ENCODE results near the gene CFAP251. TPM values are rescaled to one million over a fixed set of nuclear protein-coding genes. Genes with fewer than 3 reads are reported as not detected.

The CFAP251 gene
- total RNA-seq, 4 donors from 2014 or later: 2.3 to 4.4 (median 2.6) TPM

DNA sequence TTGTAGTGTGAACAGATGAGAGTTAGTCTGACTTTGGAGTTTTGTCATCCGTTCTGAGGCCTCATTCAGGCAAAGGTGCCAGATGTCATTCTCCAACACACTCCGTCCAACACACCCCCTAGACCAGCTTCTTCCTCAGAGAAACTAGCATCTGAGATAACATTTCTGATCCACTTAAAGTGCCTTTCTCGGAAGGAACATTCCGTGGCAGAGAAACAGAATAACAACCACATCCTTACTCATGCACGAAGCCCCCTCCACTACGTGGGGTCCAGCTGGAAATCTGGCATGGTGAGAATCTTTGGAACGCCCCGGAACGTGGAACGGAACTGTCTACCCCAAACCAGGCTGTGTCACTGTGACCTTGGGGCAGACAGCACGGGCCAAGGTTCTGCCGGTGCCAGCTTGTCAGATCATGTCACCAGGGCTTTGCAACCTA is 86.3 kb downstream of the CFAP251 start:
- no peak for TF ChIP-seq EP300 (IDR thresholded peaks at IDR 0.05)
- TF ChIP-seq POLR2AphosphoS5 (IDR thresholded peaks at IDR 0.05): no peak
- TF ChIP-seq, protein P1, sequence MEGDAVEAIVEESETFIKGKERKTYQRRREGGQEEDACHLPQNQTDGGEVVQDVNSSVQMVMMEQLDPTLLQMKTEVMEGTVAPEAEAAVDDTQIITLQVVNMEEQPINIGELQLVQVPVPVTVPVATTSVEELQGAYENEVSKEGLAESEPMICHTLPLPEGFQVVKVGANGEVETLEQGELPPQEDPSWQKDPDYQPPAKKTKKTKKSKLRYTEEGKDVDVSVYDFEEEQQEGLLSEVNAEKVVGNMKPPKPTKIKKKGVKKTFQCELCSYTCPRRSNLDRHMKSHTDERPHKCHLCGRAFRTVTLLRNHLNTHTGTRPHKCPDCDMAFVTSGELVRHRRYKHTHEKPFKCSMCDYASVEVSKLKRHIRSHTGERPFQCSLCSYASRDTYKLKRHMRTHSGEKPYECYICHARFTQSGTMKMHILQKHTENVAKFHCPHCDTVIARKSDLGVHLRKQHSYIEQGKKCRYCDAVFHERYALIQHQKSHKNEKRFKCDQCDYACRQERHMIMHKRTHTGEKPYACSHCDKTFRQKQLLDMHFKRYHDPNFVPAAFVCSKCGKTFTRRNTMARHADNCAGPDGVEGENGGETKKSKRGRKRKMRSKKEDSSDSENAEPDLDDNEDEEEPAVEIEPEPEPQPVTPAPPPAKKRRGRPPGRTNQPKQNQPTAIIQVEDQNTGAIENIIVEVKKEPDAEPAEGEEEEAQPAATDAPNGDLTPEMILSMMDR (IDR thresholded peaks at IDR 0.05): no peak
- TF ChIP-seq POLR2A (IDR thresholded peaks at IDR 0.05): no peak
- Histone ChIP-seq H3K36me3 (no peaks in the 10 kb centered on the region), H3K4me1 (peaks cover 25% of the 10 kb centered on the region), H3K27ac (peak overlapping the region; percentile 75), H3K4me3 (no peak overlapping the region), H3K27me3 (no peaks in the 10 kb centered on the region), H3K9me3 (no peaks in the 10 kb centered on the region)
- 22% methylated on average over 12 of the region's 12 CpGs for WGBS
- no peak for DNase-seq (ENCODE audit: low spot score in 2 of 2)

DNA sequence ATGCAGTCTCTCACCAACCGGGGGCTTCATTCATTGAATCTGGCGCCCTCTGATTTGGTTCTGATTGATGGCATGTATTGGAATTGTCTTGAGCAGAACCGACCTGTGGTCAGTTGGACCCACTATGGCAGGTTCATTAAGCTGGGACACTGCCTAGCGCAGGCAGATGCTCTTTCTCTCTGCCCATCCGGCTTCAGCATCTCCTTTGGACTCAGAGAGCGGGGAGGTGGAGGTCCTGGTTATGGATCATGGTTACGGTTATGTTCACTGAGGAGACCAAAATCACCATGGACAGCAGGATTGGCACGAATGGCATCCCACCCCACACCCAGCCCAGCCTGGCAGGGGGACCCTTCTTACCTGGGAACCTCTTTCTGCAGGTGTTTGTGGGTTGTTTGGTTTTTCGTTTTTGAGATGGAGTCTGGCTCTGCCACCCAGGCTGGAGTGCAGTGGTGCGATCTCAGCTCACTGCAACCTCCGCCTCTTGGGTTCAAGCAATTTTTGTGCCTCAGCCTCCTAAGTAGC is 86.9 kb downstream of the CFAP251 start:
- H3K4me3 ChIP-seq: no peak overlapping the region
- peaks cover 25% of the 10 kb centered on the region for H3K4me1 ChIP-seq
- TF ChIP-seq, protein P1 (IDR thresholded peaks at IDR 0.05): no peak
- TF ChIP-seq POLR2AphosphoS5 (IDR thresholded peaks at IDR 0.05) (no peak), POLR2A (IDR thresholded peaks at IDR 0.05) (no peak), EP300 (IDR thresholded peaks at IDR 0.05) (no peak)
- no peak overlapping the region for H3K27ac ChIP-seq
- no peak for DNase-seq (ENCODE audit: low spot score in 2 of 2)
- no peaks in the 10 kb centered on the region for H3K9me3 ChIP-seq
- no peaks in the 10 kb centered on the region for H3K27me3 ChIP-seq
- no peaks in the 10 kb centered on the region for H3K36me3 ChIP-seq
- WGBS: 75% methylated on average over 11 of the region's 11 CpGs

DNA sequence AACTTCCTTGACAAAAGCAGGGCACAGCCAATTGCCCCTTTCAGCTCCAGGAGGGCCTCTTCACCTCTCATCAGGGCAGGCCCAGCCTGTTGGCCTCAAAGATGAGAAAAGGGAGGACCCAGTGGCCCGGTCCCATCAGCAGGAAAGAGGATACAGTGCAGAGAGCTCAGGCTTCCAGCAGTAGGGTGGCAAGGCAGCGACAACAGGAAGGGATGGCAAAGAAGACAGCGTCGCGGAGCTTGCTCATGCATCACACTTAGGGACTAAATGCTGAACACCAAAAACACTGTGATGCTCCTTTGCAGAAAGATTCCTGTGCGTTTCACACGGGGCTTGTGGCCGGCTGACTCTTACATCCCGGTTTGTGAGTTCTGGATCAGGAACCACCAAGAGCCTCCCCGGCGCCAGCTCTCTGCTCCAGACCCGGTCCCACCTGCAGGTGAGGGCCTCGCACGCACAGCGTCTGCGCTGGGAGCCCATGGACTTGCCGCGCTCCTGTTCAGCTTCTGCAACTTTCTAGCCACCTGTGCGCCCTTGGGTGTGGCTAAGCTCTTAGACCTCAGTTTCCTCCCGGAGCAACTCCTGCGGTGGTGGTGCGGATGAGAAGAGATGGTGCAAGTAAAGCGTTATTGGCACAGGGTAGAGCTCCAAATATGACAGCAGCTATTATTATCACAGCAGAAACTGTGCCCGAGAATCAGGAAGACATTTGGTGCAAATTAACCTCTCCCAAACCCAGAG is 88.0 kb downstream of the CFAP251 start:
- Histone ChIP-seq H3K36me3 (no peaks in the 10 kb centered on the region), H3K27ac (no peak overlapping the region), H3K9me3 (no peaks in the 10 kb centered on the region), H3K27me3 (no peaks in the 10 kb centered on the region), H3K4me3 (no peak overlapping the region), H3K4me1 (peaks cover 25% of the 10 kb centered on the region)
- DNase-seq (ENCODE audit: low spot score in 2 of 2): no peak
- TF ChIP-seq, protein P1 (IDR thresholded peaks at IDR 0.05): no peak
- no peak for TF ChIP-seq POLR2A (IDR thresholded peaks at IDR 0.05)
- TF ChIP-seq POLR2AphosphoS5 (IDR thresholded peaks at IDR 0.05): no peak
- TF ChIP-seq EP300 (IDR thresholded peaks at IDR 0.05): no peak
- 85% methylated on average over 17 of the region's 24 CpGs for WGBS

DNA sequence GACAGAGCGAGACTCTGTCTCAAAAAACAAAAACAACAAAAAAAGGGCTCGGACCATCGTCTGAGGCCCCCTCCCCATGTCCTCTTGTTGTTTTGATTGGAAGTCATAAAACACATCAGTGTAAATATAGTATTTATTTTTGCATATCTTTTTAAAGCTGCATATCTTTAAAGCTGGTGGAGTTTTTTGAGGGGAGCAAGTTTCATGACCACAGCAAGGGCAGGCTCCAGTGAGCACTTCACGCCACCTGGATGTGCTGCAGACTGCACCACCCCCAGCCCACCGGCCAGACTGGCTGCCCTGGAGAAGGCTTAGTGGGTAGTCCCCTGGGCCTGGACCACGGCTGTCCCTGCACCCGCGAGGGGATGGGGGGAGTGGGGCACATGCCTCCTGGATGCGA is 91.3 kb downstream of the CFAP251 start:
- WGBS: 89% methylated on average over 7 of the region's 9 CpGs
- H3K27me3 ChIP-seq: no peaks in the 10 kb centered on the region
- no peaks in the 10 kb centered on the region for H3K36me3 ChIP-seq
- H3K9me3 ChIP-seq: no peaks in the 10 kb centered on the region
- DNase-seq (ENCODE audit: low spot score in 2 of 2): no peak
- TF ChIP-seq POLR2AphosphoS5 (IDR thresholded peaks at IDR 0.05) (no peak), EP300 (IDR thresholded peaks at IDR 0.05) (no peak), POLR2A (IDR thresholded peaks at IDR 0.05) (no peak)
- TF ChIP-seq, protein P1 (IDR thresholded peaks at IDR 0.05): no peak
- H3K4me3 ChIP-seq: no peak overlapping the region
- H3K27ac ChIP-seq: no peak overlapping the region
- H3K4me1 ChIP-seq: peaks cover 8% of the 10 kb centered on the region

DNA sequence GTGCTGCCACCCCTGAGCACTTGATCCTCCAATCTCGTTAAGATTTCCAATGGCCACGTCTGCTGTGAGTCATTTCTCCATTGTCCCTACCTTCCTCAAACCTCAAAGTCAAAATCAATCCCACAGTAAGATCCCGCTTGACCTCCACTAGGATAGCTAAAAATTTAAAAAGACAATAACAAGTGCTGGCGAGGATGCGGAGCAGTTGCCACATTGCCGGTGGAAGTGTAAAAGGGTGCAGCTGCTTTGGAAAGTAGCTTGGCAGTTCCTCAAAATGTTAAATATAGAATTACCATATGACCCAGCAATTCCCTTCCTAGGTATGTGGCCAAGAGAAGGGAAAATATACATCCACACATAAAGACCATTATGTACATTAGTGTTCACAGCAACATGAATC is 93.8 kb downstream of the CFAP251 start:
- no peak for DNase-seq (ENCODE audit: low spot score in 2 of 2)
- H3K4me1 ChIP-seq: no peaks in the 10 kb centered on the region
- no peak overlapping the region for H3K27ac ChIP-seq
- no peaks in the 10 kb centered on the region for H3K27me3 ChIP-seq
- TF ChIP-seq, protein P1 (IDR thresholded peaks at IDR 0.05): no peak
- TF ChIP-seq EP300 (IDR thresholded peaks at IDR 0.05): no peak
- TF ChIP-seq POLR2AphosphoS5 (IDR thresholded peaks at IDR 0.05): no peak
- TF ChIP-seq POLR2A (IDR thresholded peaks at IDR 0.05): no peak
- no peak overlapping the region for H3K4me3 ChIP-seq
- 88% methylated on average over 6 of the region's 6 CpGs for WGBS
- no peaks in the 10 kb centered on the region for H3K9me3 ChIP-seq
- H3K36me3 ChIP-seq: no peaks in the 10 kb centered on the region

All from suprapubic skin (tissue), 4 donors.